ENCODE measurements around the gene GALNTL6.
"Not testable (repeated sequence)": the region's sequence is repeated elsewhere in the genome, so short reads cannot be mapped to it uniquely, and the experiment has no call there.

GALNTL6 gene

GRCh38 chr4:173005912-173006633, 1192.9 kb downstream of the GALNTL6 start:
- DNase-seq (ENCODE audit: low read depth in 1 of 2, low spot score in 1 of 2), result no peak

DNA sequence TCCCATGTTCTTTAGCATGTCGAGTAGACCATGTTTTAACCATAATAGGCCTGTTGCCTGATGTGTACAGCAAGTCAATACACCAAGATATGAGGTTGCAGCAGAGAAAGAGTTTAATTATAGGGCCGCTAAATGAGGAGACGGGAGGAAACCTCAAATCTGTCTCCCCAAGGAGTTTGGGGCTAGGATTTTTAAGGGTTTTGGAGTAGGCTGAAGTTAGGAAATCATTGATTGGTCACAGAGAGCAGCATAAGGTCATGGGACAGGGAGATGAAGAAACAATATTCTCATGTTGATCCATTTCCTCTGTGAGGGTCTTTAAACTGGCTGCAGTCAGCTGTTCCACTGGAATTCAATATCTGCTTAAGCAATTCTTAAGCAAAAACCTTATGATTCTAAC, 1195.2 kb downstream of the GALNTL6 start:
- no peak for DNase-seq (ENCODE audit: low read depth in 1 of 2, low spot score in 1 of 2)

DNA sequence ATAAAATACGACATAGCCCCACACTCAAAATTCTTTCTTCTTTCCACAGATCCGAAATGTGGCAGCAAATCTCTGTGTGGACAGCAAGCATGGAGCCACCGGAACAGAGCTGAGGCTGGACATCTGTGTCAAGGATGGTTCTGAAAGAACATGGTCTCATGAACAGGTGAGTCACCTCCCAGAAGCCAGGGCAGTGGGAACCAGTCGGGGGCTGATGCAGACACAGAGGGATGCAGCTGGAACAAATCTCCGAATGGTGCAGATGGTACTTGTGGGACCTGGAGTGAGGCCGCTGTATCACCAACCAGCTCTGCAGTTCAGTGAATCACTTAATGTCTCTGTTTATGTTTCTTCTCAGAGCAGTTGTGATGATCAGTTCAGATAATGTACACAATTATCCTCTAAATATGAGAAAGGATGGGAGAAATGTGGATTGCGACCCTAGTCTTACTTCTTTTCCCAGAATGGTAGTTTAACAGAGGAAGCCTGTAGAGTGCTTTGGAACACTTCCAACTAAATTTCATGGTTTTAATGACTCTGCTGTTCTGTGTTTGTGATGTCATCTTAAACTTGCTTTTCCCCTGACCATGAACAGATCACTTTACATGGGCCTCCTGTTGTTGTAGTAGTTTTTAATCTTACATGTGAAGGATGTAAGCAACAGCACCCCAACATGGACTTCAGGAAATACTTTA, 1196.1 kb downstream of the GALNTL6 start:
- DNase-seq (ENCODE audit: low read depth in 1 of 2, low spot score in 1 of 2), result no peak

- no peak for DNase-seq (ENCODE audit: low read depth in 1 of 2, low spot score in 1 of 2)
These were observed 1199.4 kb downstream of the GALNTL6 start for GRCh38 chr4:173012608-173013007.

- peak; percentile 16 to 29 for DNase-seq (ENCODE audit: low read depth in 1 of 2, low spot score in 1 of 2)
These were observed 1200.2 kb downstream of the GALNTL6 start for GRCh38 chr4:173013232-173013930.

GRCh38 chr4:173014113-173014558, 1200.9 kb downstream of the GALNTL6 start:
- no peak for DNase-seq (ENCODE audit: low read depth in 1 of 2, low spot score in 1 of 2)

- no peak for DNase-seq (ENCODE audit: low read depth in 1 of 2, low spot score in 1 of 2)
These were observed 1201.6 kb downstream of the GALNTL6 start for GRCh38 chr4:173014836-173015235.

DNA sequence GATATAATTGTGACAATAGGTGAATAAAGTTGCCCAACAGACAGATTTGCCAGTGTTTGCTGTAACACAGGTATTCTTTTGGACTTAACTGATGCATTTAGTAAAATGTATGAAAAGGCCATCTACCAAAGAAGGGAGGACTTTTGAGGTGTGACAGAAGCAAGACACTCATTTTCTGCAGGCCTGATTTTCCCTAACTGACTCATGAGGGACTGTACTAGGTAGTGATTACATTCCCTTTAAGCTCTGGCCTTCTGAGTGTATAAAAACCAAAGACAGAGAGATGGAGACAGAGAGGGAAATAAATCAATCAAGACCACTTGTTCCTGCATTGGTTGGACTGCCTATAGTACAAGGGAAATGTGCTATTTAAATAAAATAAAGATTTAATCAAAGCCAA, 1204.6 kb downstream of the GALNTL6 start:
- DNase-seq (ENCODE audit: low read depth in 1 of 2, low spot score in 1 of 2), result no peak

GRCh38 chr4:173018446-173018845, 1205.2 kb downstream of the GALNTL6 start:
- DNase-seq (ENCODE audit: low read depth in 1 of 2, low spot score in 1 of 2), result no peak

- no peak for DNase-seq (ENCODE audit: low read depth in 1 of 2, low spot score in 1 of 2)
These were observed 1206.5 kb downstream of the GALNTL6 start for GRCh38 chr4:173019664-173020063.

- DNase-seq (ENCODE audit: low read depth in 1 of 2, low spot score in 1 of 2), result not testable (repeated sequence)
These were observed 1208.8 kb downstream of the GALNTL6 start for GRCh38 chr4:173021746-173022573.

GRCh38 chr4:173024203-173024602, 1211.0 kb downstream of the GALNTL6 start:
- no peak for DNase-seq (ENCODE audit: low read depth in 1 of 2, low spot score in 1 of 2)

DNA sequence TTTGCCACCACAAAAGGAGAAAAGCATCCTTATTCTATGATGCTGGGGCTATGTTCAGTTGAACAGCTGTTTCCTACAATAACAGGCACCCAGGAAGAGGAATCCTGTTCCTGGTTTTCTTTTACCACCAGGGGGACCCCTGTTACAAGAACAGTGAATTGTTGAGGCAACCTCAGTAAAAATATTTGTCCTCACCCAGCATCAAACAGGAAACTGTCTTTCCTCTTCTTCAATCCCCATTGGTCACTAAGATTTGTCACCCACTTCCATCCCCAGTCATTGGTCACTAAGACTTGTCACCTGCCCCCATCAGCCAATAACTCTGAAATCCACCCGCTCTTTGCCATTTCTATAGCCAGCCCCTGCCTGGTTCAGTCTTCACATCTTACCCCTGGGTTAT, 1211.9 kb downstream of the GALNTL6 start:
- peak in 1 of 2 donors; percentile 13 for DNase-seq (ENCODE audit: low read depth in 1 of 2, low spot score in 1 of 2)

DNA sequence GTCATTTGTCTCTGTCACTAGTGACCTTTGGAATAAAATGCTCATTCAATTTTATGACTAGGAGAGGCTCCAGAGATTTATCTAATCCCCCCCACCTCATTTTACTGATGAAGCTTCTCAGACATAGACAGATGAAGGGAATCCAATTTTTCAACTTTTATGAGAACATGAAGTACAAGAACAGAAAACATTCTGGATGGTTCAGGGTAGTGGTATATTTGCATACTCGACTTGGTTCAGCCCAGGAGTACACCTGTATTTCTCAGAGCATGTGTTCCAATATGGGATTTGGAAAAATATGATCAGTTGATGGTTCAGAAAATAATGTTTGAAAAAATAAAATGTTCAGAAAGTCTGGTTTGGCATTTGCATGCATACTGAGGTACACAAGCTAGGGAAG, 1224.0 kb downstream of the GALNTL6 start:
- DNase-seq (ENCODE audit: low read depth in 1 of 2, low spot score in 1 of 2), result no peak

DNA sequence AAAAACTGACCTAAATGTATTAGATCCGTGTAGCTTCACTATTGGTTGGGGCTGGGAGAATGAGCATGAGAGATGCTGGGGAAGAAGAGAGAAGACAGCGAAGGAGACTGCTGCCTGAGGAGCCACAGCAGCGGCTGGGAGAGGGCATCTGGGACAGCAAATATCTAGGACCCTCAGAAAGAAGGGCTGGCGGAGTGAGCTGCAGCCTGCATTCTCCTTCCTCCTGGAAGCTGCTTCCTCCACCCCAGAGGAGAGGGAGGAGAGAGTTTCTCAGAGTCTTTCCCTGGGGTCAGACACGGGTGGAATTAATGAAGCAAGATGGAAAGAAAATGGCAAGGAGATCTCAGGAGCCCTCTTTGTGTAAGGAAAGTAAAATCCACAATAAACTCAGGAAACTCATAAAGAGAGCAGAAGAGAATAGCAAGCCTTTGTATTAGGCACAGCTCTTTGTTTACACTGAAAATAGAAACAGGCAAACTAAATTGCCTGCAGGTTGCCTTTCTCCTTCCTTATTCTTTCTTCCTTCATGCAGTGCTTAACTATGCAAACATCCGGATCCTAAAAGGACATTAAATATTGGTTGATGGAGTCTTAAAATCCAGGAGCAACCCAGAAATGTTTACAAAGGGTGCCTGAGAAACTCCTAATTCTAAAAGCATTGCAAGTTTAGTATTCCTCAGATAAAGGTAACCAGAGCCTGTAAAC, 1225.1 kb downstream of the GALNTL6 start:
- DNase-seq (ENCODE audit: low read depth in 1 of 2, low spot score in 1 of 2), result no peak

- no peak for DNase-seq (ENCODE audit: low read depth in 1 of 2, low spot score in 1 of 2)
These were observed 1226.7 kb downstream of the GALNTL6 start for GRCh38 chr4:173039617-173040577.

DNA sequence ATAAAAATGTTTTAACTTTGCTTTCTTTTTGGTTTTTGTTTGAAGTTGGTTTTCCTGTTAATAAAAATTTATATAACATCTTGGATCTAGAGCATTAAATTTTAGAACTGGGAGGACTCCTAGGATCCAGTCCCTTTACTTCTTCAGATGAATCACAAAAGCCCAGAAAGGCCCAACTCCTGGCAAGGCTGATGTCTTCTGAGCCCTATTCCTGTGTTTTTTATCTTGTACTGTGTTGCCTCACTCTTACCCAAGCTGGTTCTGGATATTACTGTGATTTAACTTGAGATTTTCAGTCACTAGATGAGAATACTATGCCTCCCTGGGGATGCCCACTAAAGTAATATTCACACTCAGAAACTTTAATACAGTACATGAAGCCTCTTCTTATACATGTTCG, 1228.3 kb downstream of the GALNTL6 start:
- no peak for DNase-seq (ENCODE audit: low read depth in 1 of 2, low spot score in 1 of 2)

GRCh38 chr4:173042139-173042538, 1228.9 kb downstream of the GALNTL6 start:
- not testable (repeated sequence) for DNase-seq (ENCODE audit: low read depth in 1 of 2, low spot score in 1 of 2)

- no peak for DNase-seq (ENCODE audit: low read depth in 1 of 2, low spot score in 1 of 2)
These were observed 1231.1 kb downstream of the GALNTL6 start for GRCh38 chr4:173044340-173044739.
